HG03135 (cell line): ENCODE data around the gene MCF2L2.

ENCODE experiments used
- ATAC-seq: cut with Tn5 transposase; IDR thresholded peaks from one replicate; pipeline ENCODE4 v1.9.1; 2021; ENCODE audit warnings: mild to moderate bottlenecking, moderate library complexity; ENCODE audit not compliant: unreplicated experiment

The MCF2L2 gene

DNA sequence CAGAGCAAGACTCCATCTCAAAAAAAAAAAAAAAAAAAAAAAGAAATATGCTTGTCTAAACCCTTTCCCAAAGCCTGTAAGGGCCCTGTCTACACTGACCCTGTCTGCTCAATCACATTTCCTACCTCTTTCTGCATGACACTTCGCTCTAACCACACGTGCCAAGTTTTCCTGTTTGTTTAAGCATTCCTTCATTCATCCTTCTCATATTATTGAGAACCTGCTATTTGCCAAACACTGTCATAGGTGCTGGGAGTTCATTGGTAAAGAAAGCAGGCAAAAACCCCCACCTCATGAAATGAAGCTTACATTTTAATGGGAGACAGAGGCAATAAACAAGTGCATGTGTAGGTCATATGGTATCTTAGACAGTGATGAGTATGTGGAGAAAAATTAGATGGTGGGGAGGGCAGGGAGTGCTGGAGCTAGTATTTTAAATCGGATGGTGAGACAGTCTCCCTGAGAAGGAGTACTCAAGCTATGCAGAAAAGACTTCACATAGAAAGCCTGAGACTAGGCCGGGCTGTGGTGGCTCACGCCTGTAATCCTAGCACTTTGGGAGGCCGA is 127.3 kb downstream of the MCF2L2 start:
- no peak for ATAC-seq

DNA sequence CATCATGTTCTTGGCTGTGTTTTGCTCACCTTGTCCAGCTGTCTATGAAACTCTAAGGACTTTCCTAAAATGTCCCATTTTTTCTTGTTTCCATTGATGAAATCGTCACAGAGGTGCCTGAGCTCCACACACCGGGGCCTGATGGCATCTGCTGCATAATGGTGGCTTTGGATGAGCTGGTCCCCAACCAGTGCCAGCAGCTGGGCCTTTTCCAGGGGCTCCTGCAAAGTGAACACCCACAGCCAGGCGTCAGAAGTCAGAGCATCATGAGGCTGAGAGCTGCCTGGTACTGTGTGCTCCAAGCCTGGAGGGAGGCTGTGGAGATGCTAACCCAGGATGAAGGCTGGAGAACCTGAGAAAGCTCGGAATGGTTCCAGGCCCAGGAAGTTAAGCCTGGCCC is 128.4 kb downstream of the MCF2L2 start:
- no peak for ATAC-seq

DNA sequence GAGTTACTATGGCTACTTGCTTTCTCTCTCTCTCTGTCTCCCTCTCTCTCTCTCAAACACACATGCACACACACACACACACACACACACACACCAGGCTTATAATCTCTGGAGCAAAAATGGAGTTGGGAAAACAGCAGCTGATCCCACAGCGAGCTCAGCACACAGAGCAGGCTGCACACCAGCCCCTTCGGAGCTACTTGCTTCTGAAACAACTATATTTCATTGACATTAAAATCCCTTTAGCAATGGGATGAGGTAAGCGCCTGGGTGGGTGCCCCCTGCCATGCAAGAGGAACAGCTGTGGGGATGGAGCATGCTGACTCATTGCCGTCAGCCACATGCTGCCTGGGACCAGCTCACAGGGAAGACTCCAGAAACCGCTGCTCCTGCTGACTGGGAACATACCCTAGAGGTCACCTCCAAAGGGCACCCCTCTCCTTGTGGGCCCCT is 129.7 kb downstream of the MCF2L2 start:
- ATAC-seq: no peak

DNA sequence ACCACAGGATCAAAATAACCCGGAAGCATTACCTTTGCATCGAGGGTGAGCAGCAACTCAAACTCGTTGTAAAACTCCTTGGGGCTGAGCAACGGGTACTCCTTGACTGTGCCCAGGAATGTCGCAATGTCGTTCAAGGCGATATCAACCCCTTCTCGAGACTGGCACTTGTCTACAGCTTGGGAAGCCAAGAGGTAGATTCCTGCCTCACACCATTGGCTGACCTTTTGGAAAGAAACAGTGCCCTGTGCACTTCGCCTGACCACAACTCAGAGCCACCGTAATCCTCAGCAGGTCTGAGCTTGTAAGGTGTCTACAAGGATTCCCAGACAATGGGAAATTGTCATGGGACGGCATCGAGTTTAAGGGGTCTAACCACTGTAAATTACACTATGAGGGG is 131.5 kb downstream of the MCF2L2 start:
- ATAC-seq: no peak

DNA sequence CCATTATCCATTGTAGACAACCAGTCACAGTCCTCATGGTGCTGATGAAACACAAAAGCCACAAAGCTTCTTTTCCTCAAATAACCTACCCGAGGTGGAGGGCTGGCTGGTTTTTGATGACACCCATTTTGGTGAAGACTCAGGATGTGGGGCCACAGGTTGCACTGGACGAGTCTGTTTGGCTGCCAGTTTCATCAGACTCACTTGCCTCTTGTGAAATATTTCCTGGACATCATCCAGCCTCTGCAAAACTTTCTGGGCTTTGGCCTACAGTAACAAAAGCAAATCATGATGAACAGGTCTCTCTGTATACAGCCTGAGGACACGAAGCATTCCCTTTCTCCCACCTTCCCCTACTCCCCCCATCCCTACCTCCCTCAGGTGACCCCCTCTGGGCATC is 133.2 kb downstream of the MCF2L2 start:
- ATAC-seq: no peak

DNA sequence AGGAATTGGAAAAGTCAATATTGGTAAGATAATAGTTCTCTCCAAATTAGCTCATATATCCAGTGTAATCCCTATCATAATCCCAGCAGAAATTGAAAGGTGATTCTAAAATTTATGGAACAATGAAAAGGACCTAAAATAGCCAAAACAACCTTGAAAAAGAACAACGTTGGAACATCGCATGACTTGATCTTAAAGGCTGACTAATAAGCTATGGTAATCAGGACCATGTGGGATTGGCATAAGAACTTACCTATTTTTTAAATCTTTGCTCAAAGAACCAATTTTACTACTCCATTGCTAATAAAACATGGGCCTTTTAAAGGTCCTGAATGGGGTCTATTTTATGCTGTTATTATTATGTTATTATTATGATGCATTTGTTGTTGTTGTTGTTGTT is 134.5 kb downstream of the MCF2L2 start:
- ATAC-seq: no peak

DNA sequence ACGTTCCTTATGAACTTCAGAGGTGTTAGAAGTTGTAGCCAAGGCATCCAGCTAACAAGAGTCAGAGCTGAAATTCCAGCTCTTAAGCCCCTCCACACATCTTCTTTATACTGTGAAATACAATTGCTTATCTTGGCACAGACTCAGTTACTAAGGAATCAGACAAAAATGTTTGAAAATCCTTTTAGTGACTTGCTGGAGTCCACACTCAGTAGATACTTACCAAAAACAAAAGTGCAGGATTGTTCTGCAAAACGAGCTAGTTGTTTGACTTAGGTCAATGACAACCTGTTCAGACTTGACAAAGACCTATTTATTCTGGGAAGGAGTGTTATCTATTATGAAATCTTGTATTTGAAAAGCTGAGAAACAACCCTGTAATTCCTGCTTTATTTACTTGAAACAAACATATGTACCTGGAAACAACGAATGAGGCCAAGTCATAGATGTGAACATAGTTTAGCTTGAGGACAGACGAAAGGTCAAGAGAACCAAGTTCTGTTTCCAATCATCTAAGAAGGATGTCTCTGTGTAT is 136.9 kb downstream of the MCF2L2 start:
- no peak for ATAC-seq

DNA sequence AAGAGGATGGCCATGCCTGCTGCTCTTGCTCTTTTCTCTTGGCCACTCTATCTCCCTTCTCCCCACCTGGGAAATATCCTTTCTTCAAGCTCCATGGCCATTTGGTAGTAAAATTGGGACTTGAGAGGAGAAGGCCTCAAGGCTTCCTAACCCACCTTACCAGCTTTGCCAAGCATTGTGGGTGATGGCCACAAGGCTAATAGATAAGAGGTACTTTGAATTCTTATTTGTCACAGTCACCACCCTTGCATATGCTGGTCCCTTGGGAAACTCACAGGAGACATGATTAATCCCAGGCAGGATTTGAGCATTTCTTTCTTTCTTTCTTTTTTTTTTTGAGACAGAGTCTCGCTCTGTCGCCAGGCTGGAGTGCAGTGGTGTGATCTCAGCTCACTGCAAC is 138.2 kb downstream of the MCF2L2 start:
- no peak for ATAC-seq

DNA sequence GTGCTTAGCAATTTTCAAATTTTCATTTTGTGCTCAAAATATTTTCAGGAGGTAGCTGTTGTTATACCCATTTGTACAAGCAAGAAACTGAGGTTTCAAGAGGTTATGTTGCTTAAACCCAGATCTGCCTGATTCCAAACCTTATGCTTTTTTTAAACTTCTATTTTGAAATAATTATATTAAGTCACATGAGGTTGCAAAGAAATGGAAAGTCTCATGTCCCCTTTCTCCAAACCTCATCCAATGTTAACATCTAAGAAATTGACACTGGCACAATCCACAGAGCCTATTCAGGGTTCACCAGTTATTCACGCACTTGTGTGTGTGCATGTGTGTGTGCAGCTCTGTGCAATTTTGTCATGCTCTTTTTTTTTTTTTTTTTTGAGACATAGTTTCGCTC is 140.3 kb downstream of the MCF2L2 start:
- no peak for ATAC-seq

DNA sequence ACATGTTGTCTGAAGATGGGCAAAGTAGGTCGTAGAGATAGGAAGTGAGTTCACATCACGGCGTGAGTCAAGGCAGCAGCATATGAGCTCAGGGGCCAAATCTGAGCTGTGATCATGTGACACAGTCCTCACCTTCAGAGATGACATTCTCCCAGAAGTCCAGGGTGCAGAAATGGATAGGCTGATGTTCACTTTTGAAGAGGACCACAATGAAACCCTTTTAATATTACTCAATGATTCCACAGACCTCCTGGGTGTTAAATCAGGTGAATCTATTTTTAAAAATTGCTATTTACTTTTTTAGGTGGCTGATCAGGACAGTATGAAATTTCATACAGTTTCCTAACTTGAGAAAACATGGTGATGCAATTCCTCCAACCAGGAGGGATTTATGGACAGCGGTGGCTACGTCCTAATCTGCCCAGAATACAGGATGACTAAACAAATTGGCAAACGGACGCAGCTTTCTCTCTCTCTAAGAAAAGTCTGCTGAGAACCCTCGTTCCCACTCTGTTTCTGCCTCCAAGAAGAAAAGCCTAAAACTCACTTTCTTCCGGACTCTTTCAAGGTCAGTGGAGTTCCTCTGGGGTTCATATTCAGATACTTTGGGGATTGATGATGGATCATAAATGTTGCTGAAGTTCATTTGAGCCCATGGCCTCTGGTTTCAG is 141.0 kb downstream of the MCF2L2 start:
- no peak for ATAC-seq

DNA sequence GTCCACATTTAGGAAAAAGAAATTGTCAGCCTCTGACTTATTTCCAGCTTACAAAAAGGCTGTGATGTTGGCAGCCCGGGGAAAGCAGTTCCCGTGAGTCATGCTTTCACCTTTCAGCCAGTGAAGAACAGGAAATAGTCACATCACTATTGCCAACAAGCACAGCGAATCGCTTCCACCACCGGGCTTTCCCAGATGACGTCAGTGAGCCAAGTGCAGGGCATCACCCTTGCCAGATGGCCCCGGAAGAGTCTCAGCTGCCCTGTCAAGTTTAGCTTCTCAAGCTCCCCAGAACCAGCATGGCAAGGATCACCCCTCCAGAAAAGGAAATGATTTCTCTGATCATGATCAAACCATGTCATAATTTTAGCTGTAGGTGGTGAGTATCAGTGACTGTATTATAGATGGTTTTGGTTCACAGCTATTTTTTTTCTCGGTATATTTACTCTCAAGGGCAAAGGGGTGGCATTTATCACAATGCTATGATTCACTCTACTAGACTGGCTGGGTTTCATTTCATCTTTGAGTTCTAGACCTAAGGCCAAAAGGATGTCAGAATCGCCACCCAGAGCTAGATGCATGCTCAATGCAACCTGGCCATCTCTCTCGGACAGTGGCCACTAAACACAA is 142.5 kb downstream of the MCF2L2 start:
- ATAC-seq: peak; percentile 96

DNA sequence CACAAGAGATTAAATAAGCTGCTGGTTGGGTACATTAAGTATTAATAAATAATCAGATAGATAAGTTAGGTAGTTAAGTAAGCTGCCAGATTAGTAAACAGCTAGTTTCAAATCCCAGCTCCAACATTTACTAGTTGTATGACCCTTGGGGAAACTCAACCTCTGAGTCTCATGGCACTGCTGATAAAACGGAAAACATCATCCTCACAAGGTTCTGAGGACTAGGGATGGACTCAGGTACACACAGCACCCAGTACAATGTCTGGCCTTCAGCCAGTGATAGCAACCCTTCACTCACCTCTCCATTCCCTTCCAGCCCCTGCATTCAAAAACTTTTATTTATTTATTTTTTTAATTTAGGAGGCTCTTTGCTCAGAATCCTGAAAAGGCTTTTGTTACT is 143.1 kb downstream of the MCF2L2 start:
- ATAC-seq: no peak

DNA sequence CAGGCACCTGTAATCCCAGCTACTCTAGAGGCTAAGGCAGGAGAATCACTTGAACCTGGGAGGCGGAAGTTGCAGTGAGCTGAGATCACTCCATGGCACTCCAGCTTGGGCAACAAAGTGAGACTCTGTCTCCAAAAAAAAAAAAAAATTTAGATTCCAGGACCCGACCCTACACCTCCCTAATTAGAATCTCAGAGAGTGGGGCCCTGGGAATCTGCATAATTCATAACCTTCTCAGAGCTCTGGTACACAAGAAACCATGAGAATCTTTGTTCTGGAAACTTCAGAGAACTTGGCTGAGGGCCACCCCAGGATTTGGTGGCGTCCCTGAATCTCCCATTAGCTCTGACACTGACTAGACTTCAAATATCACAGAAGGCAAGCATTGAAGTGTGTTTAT is 143.8 kb downstream of the MCF2L2 start:
- no peak for ATAC-seq

DNA sequence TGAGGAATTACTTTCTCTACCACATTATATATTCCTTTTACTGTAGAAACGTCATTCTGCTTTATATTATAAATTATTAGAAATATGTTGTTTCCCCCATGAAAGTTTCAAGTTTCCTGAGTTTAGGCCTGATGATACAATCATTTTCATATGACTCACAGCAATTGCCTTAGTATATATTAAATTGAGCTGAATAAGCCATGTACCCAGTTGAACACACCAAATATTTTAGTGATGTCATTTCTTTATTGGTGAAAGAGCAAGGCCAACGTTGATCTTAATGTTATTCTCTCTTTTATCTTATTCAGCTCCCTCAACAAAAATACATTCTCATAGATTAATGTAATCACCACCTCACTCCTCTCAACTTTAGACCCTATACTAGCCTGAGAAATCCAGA is 144.5 kb downstream of the MCF2L2 start:
- ATAC-seq: no peak

DNA sequence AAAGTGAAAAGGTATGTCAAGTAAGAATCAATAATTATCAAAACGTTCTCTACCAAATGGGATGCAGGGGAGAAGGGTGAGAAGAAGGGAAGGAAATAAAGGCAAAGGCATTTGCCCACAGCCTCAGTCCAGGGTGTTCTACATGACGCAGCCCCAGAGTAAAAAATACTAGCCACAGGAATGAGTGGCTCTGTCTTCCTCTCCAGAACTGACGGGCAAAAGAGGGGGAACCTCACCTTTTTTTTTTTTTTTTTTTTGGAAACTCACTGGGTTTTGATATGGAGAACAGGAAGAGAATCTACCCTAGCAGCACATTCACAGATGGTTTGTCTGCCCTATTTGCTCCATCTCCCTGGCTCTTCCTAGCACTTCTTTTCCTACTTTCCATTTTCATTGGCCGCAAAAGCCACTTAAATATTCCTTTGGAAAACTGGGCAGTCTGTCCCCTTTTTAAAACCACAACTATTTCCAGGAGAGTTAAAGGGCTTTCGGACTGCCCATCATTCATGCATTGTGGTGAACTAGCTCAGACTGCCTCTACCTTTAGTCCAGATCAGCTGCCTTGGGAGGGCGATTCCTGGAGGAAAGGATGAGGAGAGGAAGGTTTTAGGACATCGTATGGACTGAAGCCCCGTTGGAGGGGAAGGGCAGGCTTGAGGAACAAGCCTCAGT is 147.2 kb downstream of the MCF2L2 start:
- ATAC-seq: no peak

DNA sequence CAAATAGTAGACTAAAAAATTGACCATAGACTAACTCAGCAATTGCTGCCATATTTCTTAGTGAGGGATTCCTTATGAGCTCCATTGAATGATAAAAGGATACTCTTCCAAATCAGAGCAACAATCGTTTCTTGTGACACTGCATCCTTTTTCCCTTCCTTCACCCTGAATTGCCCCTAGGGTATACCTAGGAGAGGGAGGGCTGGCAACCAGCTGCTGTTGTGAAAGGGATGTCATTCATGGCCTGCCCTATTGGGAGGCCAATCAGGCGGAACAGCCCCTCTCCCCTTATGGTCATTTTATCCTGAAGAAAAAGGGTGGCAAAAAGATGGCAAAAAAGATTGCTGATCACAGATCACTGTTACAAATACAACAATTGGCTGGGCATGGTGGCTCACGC is 149.0 kb downstream of the MCF2L2 start:
- no peak for ATAC-seq

DNA sequence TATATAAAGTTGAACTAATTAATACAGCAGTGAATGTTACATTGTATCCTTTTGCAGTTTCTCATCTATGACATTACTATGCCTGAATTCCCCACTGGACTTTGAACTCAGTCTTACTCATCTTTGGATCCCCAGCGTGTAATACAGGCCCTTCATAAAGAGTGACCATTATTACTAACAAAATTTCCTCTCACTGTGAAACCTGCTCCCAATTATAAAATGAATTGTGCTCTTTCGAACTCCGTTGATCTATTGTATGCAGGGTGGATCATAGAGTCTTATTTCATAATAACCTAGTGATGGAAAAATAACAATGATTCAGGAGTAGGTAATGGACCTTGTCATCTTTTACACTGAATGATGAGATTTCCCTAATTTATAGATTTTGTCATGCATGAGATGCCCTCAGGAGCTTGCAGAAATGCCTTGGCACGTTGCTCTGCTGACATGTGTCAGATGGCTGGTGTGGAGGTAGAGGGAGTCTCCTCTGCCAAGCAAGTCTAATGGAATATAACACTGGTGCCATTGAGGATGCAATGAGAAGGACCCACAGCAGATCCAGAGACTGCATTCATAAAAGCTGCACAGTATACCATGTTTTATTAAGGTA is 149.8 kb downstream of the MCF2L2 start:
- ATAC-seq: no peak

DNA sequence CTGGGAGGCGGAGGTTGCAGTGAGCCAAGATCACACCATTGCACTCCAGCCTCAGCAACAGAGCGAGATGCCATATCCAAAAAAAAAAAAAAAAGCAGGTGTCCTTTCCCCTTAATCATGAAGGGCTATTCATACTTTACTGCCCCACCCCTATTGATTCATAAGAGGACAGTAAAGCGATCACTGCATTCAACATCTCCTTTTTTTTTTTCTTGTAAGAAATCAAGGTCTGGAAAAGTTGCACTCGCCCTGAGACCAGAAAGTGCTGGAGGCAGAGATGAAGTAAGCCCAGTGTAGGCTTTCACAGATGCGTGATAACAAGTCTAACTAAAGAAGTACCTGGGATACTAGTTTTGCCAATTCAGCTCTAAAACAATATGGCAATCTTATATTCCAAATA is 151.2 kb downstream of the MCF2L2 start:
- ATAC-seq: no peak

DNA sequence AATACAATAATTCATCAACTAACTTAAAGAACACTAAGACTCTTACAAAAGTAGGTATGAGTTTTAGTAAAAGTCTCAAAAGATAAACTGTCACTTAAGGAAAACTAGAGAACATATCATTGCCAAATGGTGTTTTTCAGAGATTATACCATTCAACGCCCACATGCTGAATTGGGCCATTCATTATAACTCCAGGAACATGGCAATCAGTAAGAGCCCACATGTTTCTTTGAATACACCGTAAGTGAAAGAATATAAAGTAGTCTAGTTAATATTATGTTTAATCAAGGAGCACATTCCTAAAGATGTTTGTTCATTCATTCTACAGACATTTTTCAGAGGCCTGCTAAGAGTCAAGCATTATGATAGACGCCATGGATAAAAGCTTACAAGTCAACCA is 152.5 kb downstream of the MCF2L2 start:
- no peak for ATAC-seq

DNA sequence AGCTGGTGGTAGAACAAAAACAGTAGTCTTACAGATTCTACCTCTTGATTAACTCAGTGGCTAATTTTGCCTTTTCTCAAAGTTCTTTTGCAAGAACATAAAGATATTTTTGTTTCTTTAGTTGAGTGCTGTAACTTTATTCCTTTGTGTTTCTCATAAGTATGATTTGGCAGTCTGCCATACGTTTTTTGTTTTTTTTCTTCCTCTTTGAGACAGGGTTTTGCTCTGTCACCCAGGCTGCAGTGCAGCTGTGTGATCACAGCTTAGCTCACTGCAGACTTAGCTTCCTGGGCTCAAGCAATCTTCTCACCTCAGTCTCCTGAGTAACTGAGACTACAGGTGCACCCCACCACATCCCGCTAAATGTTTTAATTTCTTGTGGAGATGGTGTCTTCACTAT is 153.0 kb downstream of the MCF2L2 start:
- no peak for ATAC-seq

DNA sequence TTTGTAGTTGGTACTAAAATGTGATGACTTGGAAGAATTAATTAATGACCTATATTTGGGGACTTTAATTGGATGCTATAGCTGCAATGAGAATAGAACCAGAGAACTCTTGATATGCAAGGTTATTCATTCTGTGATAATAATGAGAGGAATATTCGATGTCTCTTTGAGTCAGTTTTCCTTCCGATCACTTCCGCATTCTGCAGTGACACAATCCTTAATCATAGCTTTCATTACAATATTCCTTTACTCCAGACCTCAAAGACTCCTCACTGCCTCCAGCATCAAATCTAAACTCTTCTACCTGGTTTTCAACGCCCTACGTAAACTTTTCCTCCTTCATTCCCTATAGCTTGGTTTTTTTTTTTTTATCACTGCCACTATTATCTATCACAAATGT is 153.8 kb downstream of the MCF2L2 start:
- ATAC-seq: no peak
